Endothelial cell of umbilical vein (primary cell): Measurements from ENCODE around the gene HMGA1. TPM values are rescaled to one million over a fixed set of nuclear protein-coding genes. Genes with fewer than 3 reads are reported as not detected.

Source experiments
- BruUV-seq: library from RNA; stranded (reverse); fragments of 400-500 nt; replicated peaks from 2 replicates; lab custom pipeline; 2021; lab: Mats Ljungman, UMichigan
- CTCF ChIA-PET: fragments of 300-600, 350-600 bp; sonication (Branson Sonifier 250); formaldehyde crosslinking; loops from one replicate; lab custom pipeline; 2021; ENCODE audit warnings: antibody characterized with exemption, inconsistent platforms; lab: Charles Lee
- POLR2A ChIA-PET: fragments of 300-600, 350-600 bp; sonication (Branson Sonifier 250); formaldehyde crosslinking; loops from one replicate; lab custom pipeline; 2021; ENCODE audit warnings: antibody characterized with exemption, inconsistent platforms; lab: Charles Lee
- DNase-seq: peaks from one replicate; pipeline ENCODE4 v3.0.0-alpha.2; 2011; ENCODE audit warnings: low read depth, low spot score
- FAIRE-seq: peaks from 2 replicates; lab custom pipeline; 2011; peaks lifted over from hg19 to GRCh38; lab: Jason Lieb, UNC
- H2AFZ ChIP-seq: 2 replicates; pipeline ENCODE4 v1.6.0; 2012; ENCODE audit warnings: low read depth, low read length, control low read depth, inconsistent platforms
- H3K27ac ChIP-seq: 2 replicates; pipeline ENCODE4 v1.5.1; 2011; ENCODE audit warnings: low read depth, mild to moderate bottlenecking, control low read depth, low read length, moderate library complexity; ENCODE audit not compliant: insufficient read depth
- H3K27me3 ChIP-seq, 2 experiments: 2 replicates each; pipeline versions ENCODE4 v1.6.0 to v1.6.1; 2011; ENCODE audit warnings: low read length in 2 of 2, mixed read lengths in 1 of 2; ENCODE audit not compliant: control insufficient read depth in 2 of 2, insufficient read depth in 2 of 2
- H3K36me3 ChIP-seq, 2 experiments: 2 replicates in 1 of 2; 3 replicates in 1 of 2; pipeline ENCODE4 v1.5.1; 2011; ENCODE audit warnings: low read length in 2 of 2, mild to moderate bottlenecking in 1 of 2, moderate library complexity in 1 of 2; ENCODE audit not compliant: control insufficient read depth in 2 of 2, insufficient read depth in 2 of 2; ENCODE audit errors: extremely low read depth in 1 of 2
- H3K4me1 ChIP-seq: 3 replicates; pipeline ENCODE4 v1.5.1; 2011; ENCODE audit warnings: mild to moderate bottlenecking, low read length; ENCODE audit not compliant: control insufficient read depth, insufficient read depth; ENCODE audit errors: extremely low read depth
- H3K4me2 ChIP-seq: 2 replicates; pipeline ENCODE4 v1.6.1; 2011; ENCODE audit warnings: low read length, control low read depth, mixed read lengths; ENCODE audit not compliant: insufficient read depth
- H3K4me3 ChIP-seq, 3 experiments: fragments of 200-600 bp in 1 of 3; sonication (generic), shearing (Covaris generic) in 1 of 3; replicated peaks in 1 of 3; 2 replicates each; pipeline ENCODE4 v1.5.1; 2011 to 2016; ENCODE audit warnings: control low read depth in 3 of 3, low read length in 3 of 3, mild to moderate bottlenecking in 2 of 3, inconsistent platforms in 1 of 3, low read depth in 1 of 3, moderate library complexity in 1 of 3; ENCODE audit not compliant: insufficient read depth in 1 of 3
- H3K79me2 ChIP-seq: 2 replicates; pipeline ENCODE4 v1.6.0; 2012; ENCODE audit warnings: low read length, inconsistent platforms; ENCODE audit not compliant: control insufficient read depth, insufficient read depth
- H3K9ac ChIP-seq: replicated peaks from 2 replicates; pipeline ENCODE3; 2011; ENCODE audit warnings: low read length, control low read depth; ENCODE audit not compliant: insufficient read depth; ENCODE audit errors: extremely low read depth
- H3K9me1 ChIP-seq: replicated peaks from 3 replicates; pipeline ENCODE4 v1.6.0; 2011; ENCODE audit warnings: mild to moderate bottlenecking, low read length; ENCODE audit not compliant: control insufficient read depth, insufficient read depth; ENCODE audit errors: extremely low read depth
- H3K9me3 ChIP-seq: replicated peaks from 2 replicates; pipeline ENCODE4 v1.5.1; 2012; ENCODE audit warnings: low read length, inconsistent platforms; ENCODE audit not compliant: control insufficient read depth, insufficient read depth
- H4K20me1 ChIP-seq: replicated peaks from 2 replicates; pipeline ENCODE3; 2011; ENCODE audit warnings: mild to moderate bottlenecking, low read length; ENCODE audit not compliant: control insufficient read depth, insufficient read depth; ENCODE audit errors: extremely low read depth
- CTCF ChIP-seq, 2 donors: IDR thresholded peaks; 1 replicate in 1 of 2; 2 replicates in 1 of 2; pipeline ENCODE4 v1.5.1; 2011; ENCODE audit warnings: low read length in 2 of 2, mild to moderate bottlenecking in 2 of 2, moderate library complexity in 2 of 2, control low read depth in 1 of 2, inconsistent platforms in 1 of 2, low read depth in 1 of 2; ENCODE audit not compliant: insufficient read depth in 1 of 2; ENCODE audit errors: extremely low read depth in 1 of 2
- EZH2 ChIP-seq: IDR thresholded peaks from 2 replicates; pipeline ENCODE4 v1.6.1; 2012; ENCODE audit warnings: borderline replicate concordance, low read depth, mild to moderate bottlenecking, moderate library complexity, low read length, inconsistent platforms; ENCODE audit not compliant: severe bottlenecking
- FOS ChIP-seq: IDR thresholded peaks from 2 replicates; pipeline ENCODE4 v1.6.1; 2011; ENCODE audit warnings: mild to moderate bottlenecking, low read length, moderate library complexity, borderline replicate concordance; ENCODE audit not compliant: insufficient read depth
- GATA2 ChIP-seq: IDR thresholded peaks from 2 replicates; pipeline ENCODE4 v1.7.0; 2011; ENCODE audit warnings: low read depth, mild to moderate bottlenecking, moderate library complexity, mixed read lengths, low read length; ENCODE audit not compliant: insufficient read length, insufficient read depth
- JUN ChIP-seq: IDR thresholded peaks from 2 replicates; pipeline ENCODE4 v1.6.1; 2011; ENCODE audit warnings: borderline replicate concordance, low read depth; ENCODE audit not compliant: insufficient read length, insufficient read depth
- MAX ChIP-seq: IDR thresholded peaks from 2 replicates; pipeline ENCODE4 v1.6.1; 2011; ENCODE audit not compliant: insufficient read depth, insufficient read length
- MYC ChIP-seq: IDR thresholded peaks from one replicate; pipeline ENCODE4 v1.6.1; 2011; ENCODE audit warnings: mild to moderate bottlenecking, low read depth, low read length
- POLR2A ChIP-seq: IDR thresholded peaks from 2 replicates; pipeline ENCODE4 v1.6.1; 2012; ENCODE audit warnings: low read depth, mild to moderate bottlenecking, control low read depth, low read length
- POLR2AphosphoS5 ChIP-seq: IDR thresholded peaks from 2 replicates; pipeline ENCODE4 v1.6.1; 2012; ENCODE audit warnings: low read depth, mild to moderate bottlenecking, control low read depth, low read length, moderate library complexity; ENCODE audit not compliant: insufficient read depth
- dilution Hi-C: fragments of 300-500 bp; cut with MboI; formaldehyde crosslinking; loops from one replicate; pipeline ENCODE4 v1.15.0; 2019; ENCODE audit warnings: low sequenced_read_pairs; ENCODE audit not compliant: extremely low pct_ligation_motif_present
- intact Hi-C: fragments of 100-400 bp; cut with micrococcal nuclease; formaldehyde crosslinking; loops from one replicate; pipeline ENCODE4 v1.10.0; 2022
- polyA plus RNA-seq, 4 experiments: library from polyadenylated mRNA; depleted of rRNA in 3 of 4; stranded (reverse) in 3 of 4; unstranded in 1 of 4; fragments of >200 nt; gene quantifications; 2 replicates each; pipeline versions ENCODE4 v1.2.1 to v1.2.3, GENCODE V29; 2011 to 2012; ENCODE audit warnings: missing spikeins in 1 of 4
- total RNA-seq: library from RNA; stranded (reverse); gene quantifications from 2 replicates; pipeline ENCODE4 v1.2.3, GENCODE V29; 2021

The HMGA1 gene
- total and polyA plus RNA-seq, 2 donors (not counting 3 experiments of a cell fraction or from before 2014, with no cell fraction given) = 425 to 1,108 TPM

- H3K9ac ChIP-seq = no peak overlapping the region
- H2AFZ ChIP-seq = no peak overlapping the region
- no peaks in the 10 kb centered on the region for H3K9me3 ChIP-seq
- H3K9me1 ChIP-seq = no peaks in the 10 kb centered on the region
- H3K4me1 ChIP-seq = no peaks in the 10 kb centered on the region
- no peaks in the 10 kb centered on the region for H3K79me2 ChIP-seq
- POLR2A ChIA-PET = interaction anchor here (0.7 kb wide), 1 partner anchor 235 kb away, joined by 3 read pairs; no protein-coding TSS in a partner anchor
- no peak overlapping the region for H3K27ac ChIP-seq
- DNase-seq (no peak), FAIRE-seq (no peak)
- TF ChIP-seq POLR2AphosphoS5 (no peak), FOS (no peak), POLR2A (no peak), MAX (no peak)
- no peak overlapping the region for H3K4me2 ChIP-seq
- no peaks in the 10 kb centered on the region for H4K20me1 ChIP-seq
- CTCF ChIA-PET = interaction anchor here (0.6 to 2.9 kb wide), 3 partner anchors 20 to 224 kb away, joined by 3 to 15 read pairs (median 3); no protein-coding TSS in a partner anchor
- intact Hi-C loops = no loop called here
- BruUV-seq = no TSS peak
- H3K27me3 ChIP-seq = no peaks in the 10 kb centered on the region
- H3K4me3 ChIP-seq = no peak overlapping the region
- dilution Hi-C loops = no loop called here
- H3K36me3 ChIP-seq = no peaks in the 10 kb centered on the region
Measured at GRCh38 chr6:34190504-34191122, 46.1 kb upstream of the HMGA1 start.

- Histone ChIP-seq H3K27me3 (no peaks in the 10 kb centered on the region), H3K9me3 (no peaks in the 10 kb centered on the region), H3K4me1 (peaks cover 9% of the 10 kb centered on the region), H3K9ac (no peak overlapping the region), H3K4me3 (no peak overlapping the region), H3K4me2 (no peak overlapping the region), H3K79me2 (no peaks in the 10 kb centered on the region), H2AFZ (no peak overlapping the region), H3K9me1 (no peaks in the 10 kb centered on the region), H4K20me1 (no peaks in the 10 kb centered on the region), H3K36me3 (no peaks in the 10 kb centered on the region), H3K27ac (no peak overlapping the region)
- POLR2A ChIA-PET = no interaction called here
- no peak for TF ChIP-seq GATA2
- TF ChIP-seq POLR2A = no peak
- TF ChIP-seq CTCF (IDR thresholded peaks at IDR 0.05; ENCODE audit: extremely low read depth in 1 of 2, insufficient read depth in 1 of 2, low read depth in 1 of 2, low read length in 2 of 2) = no peak
- TF ChIP-seq EZH2 = no peak
- no peak for TF ChIP-seq MAX
- TF ChIP-seq JUN = no peak
- TF ChIP-seq FOS = no peak
- TF ChIP-seq MYC = no peak
- no peak for TF ChIP-seq POLR2AphosphoS5
- BruUV-seq = no TSS peak
- no peak for FAIRE-seq
- DNase-seq = no peak
- dilution Hi-C loops = no loop called here
- intact Hi-C loops = no loop called here
- CTCF ChIA-PET = interaction anchor here (2.2 to 7.2 kb wide), 5 partner anchors 31 to 415 kb away, joined by 17 to 189 read pairs (median 65); partner anchors contain the start of gene SMIM29
Measured at GRCh38 chr6:34194772-34195171, 41.9 kb upstream of the HMGA1 start.
